GM23248 (cell line): ENCODE data around the gene SERPINA5. TPM values are rescaled to one million over a fixed set of nuclear protein-coding genes. Genes with fewer than 3 reads are reported as not detected.

Source experiments
- DNase-seq: peaks from one replicate; pipeline ENCODE4 v3.0.0-alpha.2; 2015
- H2AFZ ChIP-seq: fragments of 200-600 bp; sonication (generic); 2 replicates; pipeline ENCODE4 v1.6.1; 2016; ENCODE audit warnings: antibody characterized with exemption
- H3F3A ChIP-seq: fragments of 200-600 bp; sonication (generic); 2 replicates; pipeline ENCODE4 v1.6.1; 2016; ENCODE audit warnings: mild to moderate bottlenecking, antibody characterized with exemption, mixed run types; ENCODE audit not compliant: insufficient read depth
- H3K27ac ChIP-seq: fragments of 200-600 bp; sonication (generic); 2 replicates; pipeline ENCODE4 v1.5.1; 2016; ENCODE audit warnings: mild to moderate bottlenecking
- H3K27me3 ChIP-seq: fragments of 200-600 bp; sonication (generic); replicated peaks from 2 replicates; pipeline ENCODE4 v1.6.1; 2016; ENCODE audit warnings: mild to moderate bottlenecking; ENCODE audit not compliant: insufficient read depth
- H3K36me3 ChIP-seq: fragments of 200-600 bp; sonication (generic); 2 replicates; pipeline ENCODE4 v1.6.1; 2016; ENCODE audit warnings: low read depth, mild to moderate bottlenecking
- H3K4me1 ChIP-seq: fragments of 200-600 bp; sonication (generic); 2 replicates; pipeline ENCODE4 v1.6.1; 2016; ENCODE audit warnings: mild to moderate bottlenecking; ENCODE audit not compliant: insufficient read depth
- H3K4me2 ChIP-seq: fragments of 200-600 bp; sonication (generic); one replicate; pipeline ENCODE4 v1.6.1; 2016; ENCODE audit warnings: mild to moderate bottlenecking; ENCODE audit not compliant: unreplicated experiment
- H3K4me3 ChIP-seq: fragments of 200-600 bp; sonication (generic); 2 replicates; pipeline ENCODE4 v1.5.1; 2016; ENCODE audit warnings: mild to moderate bottlenecking
- H3K79me2 ChIP-seq: fragments of 200-600 bp; sonication (generic); 2 replicates; pipeline ENCODE4 v1.6.1; 2016; ENCODE audit warnings: mild to moderate bottlenecking; ENCODE audit not compliant: insufficient read depth
- H3K9ac ChIP-seq: fragments of 200-600 bp; sonication (generic); 2 replicates; pipeline ENCODE4 v1.6.1; 2016; ENCODE audit warnings: mild to moderate bottlenecking
- H3K9me2 ChIP-seq: fragments of 200-600 bp; sonication (generic); 2 replicates; pipeline ENCODE4 v1.6.1; 2016; ENCODE audit warnings: mixed run types, mild to moderate bottlenecking, moderate library complexity; ENCODE audit not compliant: insufficient read depth
- H3K9me3 ChIP-seq: fragments of 200-600 bp; sonication (generic); one replicate; pipeline ENCODE4 v1.6.1; 2017; ENCODE audit warnings: low read depth
- H4K20me1 ChIP-seq: fragments of 200-600 bp; sonication (generic); 2 replicates; pipeline ENCODE4 v1.6.0; 2016; ENCODE audit not compliant: insufficient read depth
- EZH2 ChIP-seq: fragments of 200-600 bp; sonication (generic); IDR thresholded peaks from 2 replicates; pipeline ENCODE4 v1.6.1; 2018; ENCODE audit warnings: antibody characterized with exemption, mild to moderate bottlenecking; ENCODE audit not compliant: insufficient read depth, poor library complexity, severe bottlenecking
- EZH2phosphoT487 ChIP-seq: fragments of 200-600 bp; sonication (generic); IDR thresholded peaks from 2 replicates; pipeline ENCODE4 v1.6.1; 2018; ENCODE audit warnings: antibody characterized with exemption, moderate library complexity, mild to moderate bottlenecking, low read depth; ENCODE audit not compliant: insufficient read depth
- WGBS, 2 experiments: methylation state at CpG; one replicate each; pipeline ENCODE4 v1.1.6; 2015 to 2017; ENCODE audit warnings: low lambda C conversion rate in 2 of 2, low coverage in 1 of 2; ENCODE audit errors: missing lambda C conversion rate in 2 of 2; 5-methylcytosine and 5-hydroxymethylcytosine counted together
- in situ Hi-C: fragments of 300-500 bp; cut with MboI; formaldehyde crosslinking; loops from 2 replicates; pipeline ENCODE4 v1.15.0; 2020
- polyA plus RNA-seq: library from polyadenylated mRNA; unstranded; fragments of >200 nt; fragmentation: Nextera tagmentation; extraction: Ambion mirVana; gene quantifications from 2 replicates; pipeline ENCODE4 v1.2.1, GENCODE V29; 2016
- total RNA-seq: library from RNA; depleted of rRNA; stranded (reverse); fragments of >200 nt; shearing (Covaris generic); gene quantifications from 2 replicates; pipeline ENCODE4 v1.2.3, GENCODE V29; 2014

The SERPINA5 gene
- total and polyA plus RNA-seq, 2 experiments from 2014 or later: not detected

- WGBS, 2 experiments: 31 to 37% methylated on average over 5 of the region's 5 CpGs
- H3K9ac ChIP-seq: no peak overlapping the region
- no peaks in the 10 kb centered on the region for H3K79me2 ChIP-seq
- H3K27me3 ChIP-seq: peaks cover 20% of the 10 kb centered on the region
- no peaks in the 10 kb centered on the region for H3K9me3 ChIP-seq
- no peaks in the 10 kb centered on the region for H4K20me1 ChIP-seq
- no peak overlapping the region for H3K27ac ChIP-seq
- no peak overlapping the region for H3K4me2 ChIP-seq
- H2AFZ ChIP-seq: no peak overlapping the region
- no peak for DNase-seq
- no peaks in the 10 kb centered on the region for H3K9me2 ChIP-seq
- no peaks in the 10 kb centered on the region for H3K4me1 ChIP-seq
- H3K4me3 ChIP-seq: no peak overlapping the region
- no peaks in the 10 kb centered on the region for H3K36me3 ChIP-seq
- no peaks in the 10 kb centered on the region for H3F3A ChIP-seq
- TF ChIP-seq EZH2 (no peak), EZH2phosphoT487 (no peak)
- in situ Hi-C loops: no loop called here
Observed at GRCh38 chr14:94584591-94585280, 3.5 kb downstream of the SERPINA5 start.

DNA sequence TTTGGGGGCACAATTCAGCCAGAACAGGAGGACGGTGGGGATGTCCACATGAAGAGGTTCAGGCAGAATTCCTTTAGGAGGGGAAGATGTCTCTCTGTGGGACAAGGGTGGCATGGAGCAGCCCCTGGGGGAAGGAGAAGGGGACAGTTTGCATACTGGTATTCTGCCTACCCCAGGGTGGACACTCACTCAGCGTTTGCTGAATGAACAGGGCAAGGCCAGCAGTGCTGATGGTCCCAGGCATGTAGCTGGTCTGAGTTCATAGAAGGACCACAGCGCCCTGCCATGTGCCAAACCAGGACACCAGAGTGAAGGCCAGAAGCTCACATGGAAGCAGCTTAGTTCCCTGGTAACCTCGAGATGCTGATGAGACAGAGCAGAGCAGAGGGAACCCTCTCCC is 5.4 kb downstream of the SERPINA5 start:
- Histone ChIP-seq H3K27ac (no peak overlapping the region), H3K4me3 (no peak overlapping the region), H3K79me2 (no peaks in the 10 kb centered on the region), H3K9ac (no peak overlapping the region), H3K4me2 (no peak overlapping the region), H3K27me3 (peaks cover 14% of the 10 kb centered on the region), H3K9me2 (no peaks in the 10 kb centered on the region), H3K4me1 (no peaks in the 10 kb centered on the region), H4K20me1 (no peaks in the 10 kb centered on the region), H2AFZ (no peak overlapping the region), H3F3A (no peaks in the 10 kb centered on the region), H3K36me3 (no peaks in the 10 kb centered on the region), H3K9me3 (no peaks in the 10 kb centered on the region)
- no peak for DNase-seq
- TF ChIP-seq EZH2phosphoT487 (no peak), EZH2 (no peak)
- 56 to 64% methylated on average over 3 to 4 of the region's 4 CpGs for WGBS, 2 experiments
- in situ Hi-C loops: no loop called here

- H3K27me3 ChIP-seq: peaks cover 11% of the 10 kb centered on the region; the same call in 1 of the 2 replicates
- in situ Hi-C loops: no loop called here
- H3F3A ChIP-seq: no peaks in the 10 kb centered on the region
- no peak overlapping the region for H3K9ac ChIP-seq
- WGBS, 2 experiments: 43 to 45% methylated on average over 4 of the region's 4 CpGs
- H3K9me3 ChIP-seq: no peaks in the 10 kb centered on the region
- H3K27ac ChIP-seq: no peak overlapping the region
- H3K4me3 ChIP-seq: no peak overlapping the region
- no peak for DNase-seq
- no peaks in the 10 kb centered on the region for H3K4me1 ChIP-seq
- no peaks in the 10 kb centered on the region for H3K79me2 ChIP-seq
- no peak overlapping the region for H3K4me2 ChIP-seq
- H3K9me2 ChIP-seq: no peaks in the 10 kb centered on the region
- no peak overlapping the region for H2AFZ ChIP-seq
- no peaks in the 10 kb centered on the region for H3K36me3 ChIP-seq
- TF ChIP-seq EZH2phosphoT487 (no peak), EZH2 (no peak)
- no peaks in the 10 kb centered on the region for H4K20me1 ChIP-seq
Observed at GRCh38 chr14:94588311-94588710, 7.1 kb downstream of the SERPINA5 start.

- no peak for DNase-seq
- H3K9ac ChIP-seq: no peak overlapping the region
- in situ Hi-C loops: no loop called here
- no peaks in the 10 kb centered on the region for H3F3A ChIP-seq
- peaks cover 11% of the 10 kb centered on the region; the same call in 1 of the 2 replicates for H3K27me3 ChIP-seq
- H3K4me1 ChIP-seq: no peaks in the 10 kb centered on the region
- H3K36me3 ChIP-seq: no peaks in the 10 kb centered on the region
- TF ChIP-seq EZH2 (no peak), EZH2phosphoT487 (no peak)
- H4K20me1 ChIP-seq: no peaks in the 10 kb centered on the region
- H3K4me3 ChIP-seq: no peak overlapping the region
- no peak overlapping the region for H3K4me2 ChIP-seq
- no peaks in the 10 kb centered on the region for H3K9me2 ChIP-seq
- H3K27ac ChIP-seq: no peak overlapping the region
- H3K79me2 ChIP-seq: no peaks in the 10 kb centered on the region
- no peak overlapping the region for H2AFZ ChIP-seq
- no peaks in the 10 kb centered on the region for H3K9me3 ChIP-seq
Observed at GRCh38 chr14:94591073-94591472, 9.8 kb downstream of the SERPINA5 start.
